ENCODE results near the gene KCND2.

KCND2 gene

GRCh38 chr7:120742372-120742771 lies 469.4 kb downstream of the KCND2 start:
- no peaks in the 10 kb centered on the region for H3K36me3 ChIP-seq (ENCODE audit: control insufficient read depth, low read length)
- TF ChIP-seq CTCF (IDR thresholded peaks at IDR 0.05; ENCODE audit: low read depth, low read length, poor library complexity, severe bottlenecking) (no peak), EZH2phosphoT487 (IDR thresholded peaks at IDR 0.05; ENCODE audit: borderline replicate concordance, low read length) (no peak)
- no peaks in the 10 kb centered on the region for H3F3A ChIP-seq (ENCODE audit: control insufficient read depth, insufficient read depth)
- H3K4me1 ChIP-seq (ENCODE audit: control insufficient read depth, low read length) = no peaks in the 10 kb centered on the region
- no peaks in the 10 kb centered on the region for H3K9me2 ChIP-seq (replicated peaks; ENCODE audit: control insufficient read depth, low read length)
- no peaks in the 10 kb centered on the region for H3K79me2 ChIP-seq (ENCODE audit: control insufficient read depth, low read length)
- no peak overlapping the region for H3K27ac ChIP-seq (ENCODE audit: low read depth, low read length)
- H3K4me3 ChIP-seq (ENCODE audit: low read length) = no peak overlapping the region
- no peaks in the 10 kb centered on the region for H3K9me3 ChIP-seq (ENCODE audit: control insufficient read depth, insufficient read depth, low read length)
- no peak overlapping the region for H3K4me2 ChIP-seq (ENCODE audit: low read length)
- no peaks in the 10 kb centered on the region for H4K20me1 ChIP-seq (ENCODE audit: control insufficient read depth, insufficient read depth, low read depth, low read length)
- peaks cover 8% of the 10 kb centered on the region for H3K27me3 ChIP-seq (ENCODE audit: control insufficient read depth, low read length)

GRCh38 chr7:120743128-120743527 lies 470.2 kb downstream of the KCND2 start:
- no peak for TF ChIP-seq CTCF (IDR thresholded peaks at IDR 0.05; ENCODE audit: low read depth, low read length, poor library complexity, severe bottlenecking)
- TF ChIP-seq EZH2phosphoT487 (IDR thresholded peaks at IDR 0.05; ENCODE audit: borderline replicate concordance, low read length) = no peak
- no peak overlapping the region for H3K4me3 ChIP-seq (ENCODE audit: low read length)
- H3K36me3 ChIP-seq (ENCODE audit: control insufficient read depth, low read length) = no peaks in the 10 kb centered on the region
- H3K27ac ChIP-seq (ENCODE audit: low read depth, low read length) = no peak overlapping the region
- H3F3A ChIP-seq (ENCODE audit: control insufficient read depth, insufficient read depth) = no peaks in the 10 kb centered on the region
- no peaks in the 10 kb centered on the region for H4K20me1 ChIP-seq (ENCODE audit: control insufficient read depth, insufficient read depth, low read depth, low read length)
- H3K79me2 ChIP-seq (ENCODE audit: control insufficient read depth, low read length) = no peaks in the 10 kb centered on the region
- H3K4me1 ChIP-seq (ENCODE audit: control insufficient read depth, low read length) = no peaks in the 10 kb centered on the region
- peaks cover 5% of the 10 kb centered on the region for H3K27me3 ChIP-seq (ENCODE audit: control insufficient read depth, low read length)
- no peaks in the 10 kb centered on the region for H3K9me2 ChIP-seq (replicated peaks; ENCODE audit: control insufficient read depth, low read length)
- H3K9me3 ChIP-seq (ENCODE audit: control insufficient read depth, insufficient read depth, low read length) = no peaks in the 10 kb centered on the region
- no peak overlapping the region for H3K4me2 ChIP-seq (ENCODE audit: low read length)

- TF ChIP-seq EZH2phosphoT487 (IDR thresholded peaks at IDR 0.05; ENCODE audit: borderline replicate concordance, low read length) (no peak), CTCF (IDR thresholded peaks at IDR 0.05; ENCODE audit: low read depth, low read length, poor library complexity, severe bottlenecking) (no peak)
- H3K4me3 ChIP-seq (ENCODE audit: low read length) = no peak overlapping the region
- H4K20me1 ChIP-seq (ENCODE audit: control insufficient read depth, insufficient read depth, low read depth, low read length) = no peaks in the 10 kb centered on the region
- H3K4me2 ChIP-seq (ENCODE audit: low read length) = no peak overlapping the region
- 0 out of 2 replicates have a peak, but pooled peaks cover 4% of the 10 kb centered on the region for H3K27me3 ChIP-seq (ENCODE audit: control insufficient read depth, low read length)
- no peaks in the 10 kb centered on the region for H3K4me1 ChIP-seq (ENCODE audit: control insufficient read depth, low read length)
- H3K36me3 ChIP-seq (ENCODE audit: control insufficient read depth, low read length) = no peaks in the 10 kb centered on the region
- no peaks in the 10 kb centered on the region for H3K9me2 ChIP-seq (replicated peaks; ENCODE audit: control insufficient read depth, low read length)
- no peak overlapping the region for H3K27ac ChIP-seq (ENCODE audit: low read depth, low read length)
- H3F3A ChIP-seq (ENCODE audit: control insufficient read depth, insufficient read depth) = no peaks in the 10 kb centered on the region
- H3K79me2 ChIP-seq (ENCODE audit: control insufficient read depth, low read length) = no peaks in the 10 kb centered on the region
- H3K9me3 ChIP-seq (ENCODE audit: control insufficient read depth, insufficient read depth, low read length) = no peaks in the 10 kb centered on the region
Observed at GRCh38 chr7:120760050-120760449, 487.1 kb downstream of the KCND2 start.

Measured in DOHH2 (cell line).